DMS153 treated with DMSO at 0.1 percent for 48 hours (cell line): Measurements from ENCODE around the gene TCOF1.

Source experiments
- DNase-seq: peaks from one replicate; lab custom pipeline; 2025; ENCODE audit not compliant: unreplicated experiment; lab: John Stamatoyannopoulos, UW

Gene TCOF1

DNA sequence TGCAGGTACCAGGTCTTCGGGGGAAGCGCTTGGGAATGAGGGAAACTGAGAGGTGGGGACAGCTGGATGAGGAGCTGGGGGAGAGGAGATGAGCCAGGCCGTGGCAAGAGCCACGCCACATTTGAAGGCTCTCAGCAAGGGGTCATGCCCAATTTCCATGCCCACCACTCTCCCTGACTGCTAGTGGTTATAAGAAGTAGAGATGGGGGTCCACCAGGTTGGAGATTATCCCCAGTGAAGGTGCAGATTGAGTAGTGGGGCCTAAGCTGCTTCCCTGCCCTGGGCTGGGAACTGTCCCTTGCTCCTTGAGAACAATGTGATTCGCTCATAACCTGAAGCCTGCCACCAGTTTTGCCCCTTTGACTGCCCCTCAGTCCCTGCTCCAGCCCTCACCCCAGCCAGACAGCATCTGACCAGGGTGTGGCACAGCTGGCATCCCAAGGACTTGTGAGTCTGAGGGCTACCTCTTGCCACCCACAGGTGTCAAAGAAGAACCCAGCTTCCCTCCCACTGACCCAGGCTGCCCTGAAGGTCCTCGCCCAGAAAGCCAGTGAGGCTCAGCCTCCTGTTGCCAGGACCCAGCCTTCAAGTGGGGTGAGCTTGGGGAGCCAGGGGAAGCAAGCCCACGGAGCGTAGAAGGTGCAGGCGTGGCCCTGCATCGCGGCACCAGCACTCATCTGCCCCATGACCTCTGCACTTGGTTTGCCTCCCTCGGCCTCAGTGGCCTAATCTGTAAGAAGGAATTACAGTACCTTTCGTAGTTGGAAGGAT lies 33.8 kb downstream of the TCOF1 start:
- DNase-seq: no peak

DNA sequence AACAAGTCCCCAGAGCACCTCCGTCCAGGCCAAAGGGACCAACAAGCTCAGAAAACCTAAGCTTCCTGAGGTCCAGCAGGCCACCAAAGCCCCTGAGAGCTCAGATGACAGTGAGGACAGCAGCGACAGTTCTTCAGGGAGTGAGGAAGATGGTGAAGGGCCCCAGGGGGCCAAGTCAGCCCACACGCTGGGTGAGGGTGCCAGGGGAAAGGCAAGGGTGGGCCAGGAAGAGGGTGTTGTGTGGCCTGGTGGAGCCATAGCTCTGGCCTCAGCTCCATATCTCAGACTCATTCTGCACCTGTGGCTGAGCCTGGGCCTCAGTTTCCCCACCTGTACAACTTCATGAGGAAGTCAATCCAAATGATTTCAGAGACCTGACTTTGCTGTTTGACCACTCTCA lies 34.5 kb downstream of the TCOF1 start:
- DNase-seq: no peak

DNA sequence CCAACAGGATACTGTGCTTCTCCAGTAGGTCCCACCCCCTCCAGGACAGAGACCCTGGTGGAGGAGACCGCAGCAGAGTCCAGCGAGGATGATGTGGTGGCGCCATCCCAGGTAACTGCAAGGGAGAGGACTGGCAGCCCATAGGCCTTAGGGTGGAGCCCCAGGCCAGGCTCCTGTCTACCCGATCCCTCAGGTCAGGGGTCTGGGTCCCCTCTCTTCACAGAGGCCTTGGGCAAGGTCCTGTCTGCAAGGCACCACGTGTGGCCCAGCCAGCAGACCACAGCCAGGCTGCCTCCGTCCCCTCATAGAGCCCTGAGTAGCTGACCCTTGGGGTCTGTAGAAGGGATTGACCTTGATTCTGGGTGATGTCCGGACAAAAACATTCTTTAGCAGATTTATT lies 35.2 kb downstream of the TCOF1 start:
- no peak for DNase-seq

DNA sequence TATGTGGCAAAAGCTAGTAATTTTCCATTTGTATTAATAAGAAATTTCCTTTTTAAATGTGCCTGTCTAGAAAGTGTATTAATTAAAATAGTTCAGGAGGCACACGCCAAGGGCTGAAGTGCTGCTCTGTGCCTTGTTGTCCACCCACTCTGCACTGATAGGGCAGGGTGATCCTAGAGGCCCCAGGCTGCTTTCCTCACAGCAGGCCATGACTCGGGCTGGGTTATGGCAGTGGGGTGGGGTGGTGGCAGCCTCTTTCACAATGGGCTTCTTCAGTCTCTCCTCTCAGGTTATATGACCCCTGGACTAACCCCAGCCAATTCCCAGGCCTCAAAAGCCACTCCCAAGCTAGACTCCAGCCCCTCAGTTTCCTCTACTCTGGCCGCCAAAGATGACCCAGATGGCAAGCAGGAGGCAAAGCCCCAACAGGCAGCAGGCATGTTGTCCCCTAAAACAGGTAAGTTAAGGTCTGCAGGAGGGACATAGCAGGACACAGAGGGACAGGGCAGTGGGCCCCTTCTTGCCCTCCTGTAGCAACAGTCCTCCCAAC lies 35.7 kb downstream of the TCOF1 start:
- no peak for DNase-seq

DNA sequence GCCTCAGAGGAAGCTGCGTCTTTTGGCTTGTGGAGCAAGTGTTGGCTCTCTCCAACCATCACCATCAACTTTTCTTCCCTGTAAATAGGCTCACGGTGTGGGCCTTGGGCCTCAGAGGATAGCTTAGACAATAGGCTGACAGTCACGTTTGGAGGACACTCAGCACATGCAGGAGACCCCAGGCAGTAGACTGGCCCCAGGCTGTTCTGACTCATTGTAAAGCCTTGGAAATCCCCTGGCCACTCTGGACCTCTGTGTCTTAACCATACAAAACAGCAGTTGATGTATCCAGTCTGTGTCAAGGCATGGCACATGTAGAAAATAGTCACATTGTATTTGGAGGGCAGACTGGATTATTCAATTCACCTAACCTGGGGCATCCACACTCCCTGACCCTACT lies 36.6 kb downstream of the TCOF1 start:
- no peak for DNase-seq

DNA sequence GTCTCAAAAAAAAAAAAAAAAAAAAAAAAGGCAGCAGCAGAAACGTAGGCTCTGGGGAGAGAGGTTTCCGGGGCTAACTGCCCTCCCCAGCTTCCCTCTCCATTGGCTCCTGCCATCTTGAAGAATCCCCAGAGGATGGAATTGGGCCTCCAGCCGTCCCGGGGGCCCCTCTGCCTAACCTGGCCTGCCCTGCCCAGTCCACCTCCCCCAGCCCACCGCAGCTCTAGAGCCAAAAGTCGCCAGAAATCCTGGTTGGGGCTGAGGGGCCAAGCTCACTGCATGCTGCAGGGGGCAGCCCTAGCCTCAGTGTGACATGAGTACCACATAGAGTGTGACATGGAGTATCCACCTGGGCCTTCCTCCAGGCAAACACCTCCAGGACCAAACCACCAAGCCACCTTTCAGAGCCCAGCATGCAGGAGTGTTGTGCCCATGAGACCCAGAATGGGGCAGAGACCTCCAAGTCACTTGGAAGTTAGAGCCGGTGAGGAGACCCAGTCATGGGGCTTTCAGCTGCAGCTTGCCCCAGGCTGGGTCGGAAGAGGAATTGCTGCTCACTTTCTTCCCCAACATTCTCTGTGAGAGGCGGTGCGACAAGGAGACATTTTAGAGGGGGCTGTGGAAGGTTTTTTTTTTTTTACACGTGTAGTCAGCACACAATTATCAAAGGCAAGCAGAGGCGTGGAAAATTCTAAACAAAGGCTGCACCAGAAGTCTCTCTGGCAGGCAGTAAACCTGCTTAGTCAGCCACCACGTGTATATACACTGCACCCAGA lies 37.6 kb downstream of the TCOF1 start:
- no peak for DNase-seq

DNA sequence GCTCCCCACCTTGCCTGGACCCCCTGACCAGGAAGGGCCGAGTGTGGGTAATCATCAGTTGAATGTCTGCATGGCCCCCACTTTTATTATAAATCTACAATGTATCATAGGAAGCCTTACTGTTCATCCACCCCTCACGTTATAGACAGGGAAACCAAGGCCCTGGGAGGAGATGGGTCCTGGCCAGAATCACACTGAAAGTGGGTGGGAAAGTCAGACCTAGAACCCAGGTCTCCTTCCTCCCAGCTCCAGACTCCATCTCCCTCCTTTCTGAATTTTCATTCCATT lies 38.1 kb downstream of the TCOF1 start:
- no peak for DNase-seq

DNA sequence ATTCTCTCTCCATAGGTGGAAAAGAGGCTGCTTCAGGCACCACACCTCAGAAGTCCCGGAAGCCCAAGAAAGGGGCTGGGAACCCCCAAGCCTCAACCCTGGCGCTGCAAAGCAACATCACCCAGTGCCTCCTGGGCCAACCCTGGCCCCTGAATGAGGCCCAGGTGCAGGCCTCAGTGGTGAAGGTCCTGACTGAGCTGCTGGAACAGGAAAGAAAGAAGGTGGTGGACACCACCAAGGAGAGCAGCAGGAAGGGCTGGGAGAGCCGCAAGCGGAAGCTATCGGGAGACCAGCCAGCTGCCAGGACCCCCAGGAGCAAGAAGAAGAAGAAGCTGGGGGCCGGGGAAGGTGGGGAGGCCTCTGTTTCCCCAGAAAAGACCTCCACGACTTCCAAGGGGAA lies 38.8 kb downstream of the TCOF1 start:
- no peak for DNase-seq

DNA sequence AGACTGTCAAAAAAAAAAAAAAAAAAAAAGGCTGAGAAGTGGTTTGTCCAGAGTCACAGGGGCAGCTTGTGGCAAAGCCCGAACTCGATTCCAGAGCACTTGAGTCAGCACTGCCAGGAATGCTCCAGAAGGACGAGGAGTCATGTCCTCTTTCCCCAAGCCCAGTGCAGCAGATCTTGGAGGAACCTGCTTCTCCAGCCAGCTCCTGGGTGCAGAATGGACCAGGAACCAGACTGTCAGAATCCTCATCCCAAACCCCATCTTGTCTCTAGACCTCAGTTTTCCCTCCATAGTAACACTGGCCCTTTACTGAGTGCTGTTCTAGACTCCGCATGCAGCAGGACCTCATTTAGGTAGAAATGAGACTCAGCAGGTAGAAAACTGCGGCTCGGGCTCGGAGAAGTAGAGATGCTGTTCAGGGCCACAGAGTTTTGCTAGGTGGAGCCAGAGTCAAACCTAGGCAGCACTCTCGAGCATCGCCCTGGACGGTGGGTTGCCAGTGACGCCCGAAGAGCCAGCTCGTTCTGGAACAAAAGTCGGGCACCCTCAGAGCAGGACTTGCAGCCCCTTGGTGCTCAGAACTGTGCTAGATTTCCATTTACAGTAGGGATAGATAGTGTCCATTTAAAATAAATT lies 39.8 kb downstream of the TCOF1 start:
- no peak for DNase-seq

DNA sequence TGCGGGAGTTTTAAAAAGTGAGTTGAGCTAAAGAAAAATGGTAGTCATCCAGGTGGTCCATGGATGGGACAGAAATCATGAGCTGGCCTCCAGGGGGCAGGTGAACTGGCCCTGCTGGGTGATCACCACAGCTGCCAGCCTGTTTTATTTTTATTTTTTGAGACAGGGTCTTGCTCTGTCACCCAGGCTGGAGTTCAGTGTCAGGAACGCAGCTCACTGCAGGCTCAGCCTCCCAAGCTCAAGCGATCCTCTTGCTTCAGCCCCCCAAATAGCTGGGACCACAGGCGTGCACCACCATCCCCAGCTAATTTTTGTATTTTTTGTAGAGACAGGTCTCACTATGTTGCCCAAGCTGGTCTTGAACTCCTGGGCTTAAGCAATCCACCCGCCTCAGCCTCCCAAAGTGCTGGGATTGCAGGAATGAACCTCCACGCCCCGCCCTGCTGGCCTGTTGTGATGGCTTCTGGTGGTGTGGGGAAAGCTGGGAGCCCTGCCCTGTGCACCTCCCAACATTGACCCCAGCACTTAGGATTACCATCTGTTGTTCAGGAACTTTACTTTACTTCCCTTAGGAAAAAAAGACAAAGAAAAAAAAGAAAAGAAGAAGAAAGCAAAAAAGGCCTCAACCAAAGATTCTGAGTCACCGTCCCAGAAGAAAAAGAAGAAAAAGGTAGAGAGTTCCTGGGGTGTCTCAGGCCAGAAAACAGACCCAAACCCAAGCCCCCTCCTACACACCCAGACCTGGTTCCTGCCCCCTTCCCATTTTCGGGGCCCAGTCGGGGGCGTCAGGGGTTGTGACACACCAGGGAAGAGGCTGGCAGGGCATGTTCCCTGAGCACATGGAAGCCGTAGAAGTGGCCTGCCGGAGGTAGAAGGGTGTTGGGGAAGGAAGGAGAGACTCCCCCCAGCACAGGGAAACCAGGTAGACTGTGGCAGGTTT lies 40.6 kb downstream of the TCOF1 start:
- no peak for DNase-seq

DNA sequence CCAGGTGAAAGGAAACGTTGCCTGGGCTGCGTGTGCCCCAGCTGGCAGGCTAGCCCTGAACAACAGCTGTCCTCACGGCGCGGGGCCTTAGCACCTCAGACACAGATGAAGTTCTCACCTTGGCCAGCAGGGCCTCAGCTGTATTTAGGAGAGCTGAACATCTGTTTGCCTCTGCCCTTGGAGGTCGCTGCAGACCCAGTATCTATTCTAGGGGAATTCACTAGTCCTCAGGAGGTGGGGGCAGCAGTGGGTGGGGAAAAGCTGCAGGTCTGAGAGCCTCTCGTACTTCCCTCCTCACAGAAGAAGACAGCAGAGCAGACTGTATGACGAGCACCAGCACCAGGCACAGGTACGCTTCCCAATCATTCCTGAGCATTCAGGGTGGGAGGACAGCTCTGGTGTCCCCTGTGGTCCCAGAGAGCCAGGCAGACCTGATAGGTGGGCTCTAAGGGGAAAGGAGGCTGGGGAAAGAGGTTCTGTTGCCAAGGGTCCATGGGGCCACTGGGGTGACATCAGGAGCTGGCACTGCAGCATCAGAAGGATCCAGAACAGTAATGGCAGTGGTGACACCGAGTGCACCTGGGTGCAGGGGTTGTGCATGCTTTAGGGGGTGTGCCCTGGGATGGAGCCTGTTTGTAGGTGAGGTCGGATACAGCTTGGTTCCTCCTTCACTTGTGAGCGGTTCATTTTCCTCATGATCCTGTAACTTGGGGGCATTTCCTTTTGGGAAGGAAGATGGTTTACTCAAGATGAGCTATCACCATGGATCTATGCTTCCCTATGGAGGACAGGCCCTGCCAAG lies 41.4 kb downstream of the TCOF1 start:
- DNase-seq: no peak

DNA sequence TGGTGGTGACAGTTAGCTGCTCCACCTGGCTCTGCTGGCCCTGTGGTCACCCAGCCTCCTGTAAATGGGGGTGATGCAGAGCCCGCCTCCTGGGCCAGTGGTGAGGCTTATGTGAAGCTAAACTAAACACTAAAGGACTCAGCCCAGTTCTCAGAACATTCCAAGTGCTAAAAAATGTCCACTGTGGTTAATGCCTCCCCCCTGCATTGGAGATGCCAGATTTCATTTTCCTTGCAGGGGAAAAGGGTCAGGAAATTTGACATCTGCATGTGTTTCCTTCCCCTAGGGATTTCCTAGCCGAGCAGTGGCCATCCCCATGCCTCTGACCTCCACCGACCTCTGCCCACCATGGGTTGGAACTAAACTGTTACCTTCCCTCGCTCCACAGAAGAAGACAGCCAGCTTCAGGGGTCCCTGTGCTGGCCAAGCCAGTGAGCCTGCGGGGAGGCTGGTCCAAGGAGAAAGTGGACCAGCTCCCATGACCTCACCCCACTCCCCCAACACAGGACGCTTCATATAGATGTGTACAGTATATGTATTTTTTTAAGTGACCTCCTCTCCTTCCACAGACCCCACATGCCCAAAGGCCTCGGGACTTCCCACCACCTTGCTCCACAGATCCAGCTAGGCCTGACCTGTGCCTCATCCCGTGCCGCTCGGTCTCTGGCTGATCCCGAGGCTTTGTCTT lies 42.2 kb downstream of the TCOF1 start:
- DNase-seq: no peak

DNA sequence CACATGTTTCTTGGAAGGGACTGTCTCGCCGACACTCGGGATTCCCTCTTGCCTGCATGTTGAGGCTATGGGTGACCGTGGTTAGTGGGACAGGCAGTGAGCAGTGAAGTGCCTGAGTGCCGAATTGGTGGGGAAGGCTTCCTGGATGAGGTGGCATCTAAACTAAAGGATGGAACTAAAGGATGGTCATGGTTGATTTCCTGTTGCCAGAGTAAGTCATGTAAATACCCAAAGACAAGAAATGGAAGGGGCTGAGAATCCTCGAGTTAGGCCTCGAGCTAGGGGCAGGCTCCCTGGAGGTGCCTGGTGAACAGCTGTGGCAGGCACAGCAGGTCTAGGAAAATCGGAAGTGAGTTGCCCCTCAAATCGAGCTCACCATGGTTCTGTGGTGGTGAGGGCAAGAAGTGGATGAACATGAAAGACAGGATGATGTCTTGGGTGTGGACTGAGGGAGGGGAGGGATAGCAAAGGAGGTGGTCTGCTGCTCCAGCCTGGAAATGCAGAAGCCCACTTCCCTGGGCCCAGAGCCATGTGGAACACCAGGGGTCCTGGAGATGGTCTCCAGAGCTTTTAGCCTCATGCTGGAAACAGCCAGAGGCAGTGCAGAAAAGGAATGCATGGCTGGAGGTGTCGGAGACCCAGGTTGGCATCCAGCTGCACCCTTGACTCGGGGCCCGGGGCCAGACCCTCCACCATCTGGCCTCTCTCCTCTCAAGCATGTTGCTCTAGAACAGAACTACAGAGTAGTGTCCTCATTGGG lies 43.0 kb downstream of the TCOF1 start:
- no peak for DNase-seq

DNA sequence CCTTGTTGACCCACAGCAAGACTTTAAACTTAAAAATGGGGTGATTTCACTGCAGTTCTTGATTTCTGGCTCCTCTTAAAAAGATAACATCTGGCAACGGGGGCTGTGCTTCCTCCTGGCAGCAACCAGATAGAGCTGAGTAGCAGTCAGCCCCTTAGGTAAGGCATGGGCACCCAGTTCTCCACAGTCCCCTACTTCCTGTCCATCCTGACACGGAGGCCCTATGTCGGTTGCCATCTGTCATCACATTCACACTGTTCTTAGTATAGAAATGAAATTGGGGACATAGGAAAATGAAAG lies 43.5 kb downstream of the TCOF1 start:
- DNase-seq: no peak

DNA sequence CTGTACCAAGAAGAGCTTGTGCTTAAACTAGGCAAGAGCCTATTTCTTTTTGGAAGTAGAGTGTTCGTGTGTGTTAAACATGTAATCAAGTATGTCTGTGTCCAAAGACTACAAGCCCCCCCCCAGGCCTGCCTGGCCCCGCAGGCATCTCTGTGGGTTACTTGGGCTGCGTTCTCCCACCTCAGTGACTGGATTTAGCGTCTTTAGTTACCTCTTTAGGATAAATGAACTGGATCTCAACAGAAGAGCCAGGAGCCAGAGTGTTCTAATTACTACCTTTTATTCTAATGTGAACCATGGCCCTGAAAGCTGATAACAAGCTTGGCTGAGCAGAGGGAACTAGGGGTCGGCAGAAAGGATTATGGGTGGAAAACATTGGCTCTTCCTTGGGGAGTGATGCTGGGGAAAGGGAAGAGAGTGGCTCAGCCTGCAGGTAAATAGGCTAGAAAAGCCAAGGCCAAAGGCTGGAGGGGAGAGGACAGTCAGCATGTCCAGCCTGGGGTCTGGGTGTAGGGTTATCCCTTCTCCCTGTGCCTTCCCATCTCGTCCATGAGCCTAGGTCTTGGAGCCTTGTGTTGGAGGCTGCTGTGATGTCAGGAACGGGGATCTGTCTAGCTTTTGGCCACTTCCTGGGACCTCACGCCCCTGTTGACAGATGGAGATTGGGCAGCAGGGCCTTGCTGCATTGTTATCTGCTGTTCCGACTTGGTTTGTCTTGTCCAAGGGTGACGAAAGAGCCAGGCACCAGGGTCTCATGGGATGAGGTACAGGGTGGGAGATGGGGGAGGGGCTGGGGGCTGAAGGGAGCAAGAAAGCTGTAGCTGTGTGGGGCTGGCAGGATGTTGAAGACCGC lies 44.1 kb downstream of the TCOF1 start:
- DNase-seq: no peak

DNA sequence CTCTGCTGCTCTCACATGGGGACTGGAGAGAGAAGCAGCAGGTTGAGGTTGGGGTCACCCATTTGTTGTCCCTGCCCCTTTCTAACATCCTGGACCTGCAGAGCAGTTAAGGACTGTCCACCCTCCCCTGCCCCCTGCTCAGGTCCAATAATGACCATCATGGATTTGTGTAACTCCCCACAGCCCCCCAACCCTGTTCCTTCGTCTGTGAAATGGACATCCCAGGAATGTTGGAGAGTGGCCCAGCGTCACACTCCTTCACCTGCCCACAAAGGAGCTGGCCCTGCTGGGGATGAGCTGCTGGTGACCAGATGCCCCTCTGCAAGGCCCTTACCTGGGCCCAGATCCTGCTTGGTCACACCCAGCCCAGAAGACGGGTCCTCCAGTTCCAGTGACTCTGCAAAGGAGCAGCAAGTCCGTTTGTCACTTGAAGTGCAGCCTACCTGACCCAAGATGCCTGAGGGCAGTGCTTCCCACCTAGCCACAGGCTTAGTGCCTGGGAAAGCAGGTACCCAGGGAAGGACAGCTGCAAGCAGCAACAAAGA lies 44.8 kb downstream of the TCOF1 start:
- DNase-seq: no peak

DNA sequence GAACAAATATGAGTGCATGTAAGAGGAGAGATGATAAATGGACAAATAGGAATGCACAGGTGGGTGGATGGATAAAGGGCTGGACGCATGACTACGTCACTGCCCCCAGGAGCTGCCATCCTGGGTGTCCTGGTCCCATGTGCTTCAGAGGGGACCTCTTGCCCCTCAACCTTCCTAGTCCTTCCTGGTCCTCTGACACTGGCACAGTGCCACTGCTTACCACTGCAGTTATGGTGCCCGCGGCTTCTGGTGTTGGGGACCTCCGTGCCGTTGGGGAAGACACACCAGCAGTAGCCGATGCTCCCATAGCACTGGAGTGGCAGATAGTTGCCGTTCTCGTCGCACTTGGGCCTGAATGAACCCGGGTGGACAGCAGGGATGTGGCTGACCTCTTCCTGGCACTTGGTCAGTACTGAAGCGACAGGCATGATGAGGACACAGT lies 45.4 kb downstream of the TCOF1 start:
- DNase-seq: no peak

DNA sequence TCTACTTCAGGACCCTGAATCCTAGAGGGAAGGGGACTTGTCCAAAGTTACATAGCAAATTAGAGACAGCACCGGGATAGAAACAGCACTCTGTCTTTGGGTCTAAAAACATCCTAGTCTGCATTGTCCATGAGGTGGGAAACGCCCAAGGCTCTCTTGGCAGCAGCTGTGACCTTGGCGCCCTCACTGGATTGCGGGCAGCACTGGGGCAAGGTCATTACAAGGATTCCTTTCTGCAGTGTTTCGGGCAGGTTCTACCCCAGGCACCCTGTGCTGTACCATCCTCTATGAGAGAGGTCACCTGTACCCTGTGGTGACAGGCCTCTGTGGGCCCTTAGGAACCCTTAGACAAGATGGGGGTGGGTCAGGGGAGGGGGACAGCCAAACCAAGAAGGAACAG lies 46.6 kb downstream of the TCOF1 start:
- no peak for DNase-seq
